Neuronal stem cell (in vitro differentiated cells): ENCODE measurements around the gene PMAIP1.

Experiments
- DNase-seq: peaks from one replicate; pipeline ENCODE4 v3.0.0-alpha.2; 2013; ENCODE audit warnings: low spot score
- H2AFZ ChIP-seq: one replicate; pipeline ENCODE4 v1.6.1; 2013; ENCODE audit warnings: mild to moderate bottlenecking, low read length, inconsistent platforms
- H2AK5ac ChIP-seq: 2 replicates; pipeline ENCODE4 v1.6.1; 2013; ENCODE audit warnings: low read depth, mild to moderate bottlenecking, inconsistent platforms, low read length, moderate library complexity, mixed read lengths
- H2BK120ac ChIP-seq: 2 replicates; pipeline ENCODE4 v1.6.1; 2013; ENCODE audit warnings: low read depth, mild to moderate bottlenecking, inconsistent platforms, low read length, moderate library complexity, mixed read lengths
- H2BK12ac ChIP-seq: one replicate; pipeline ENCODE4 v1.6.1; 2013; ENCODE audit warnings: low read length, inconsistent platforms
- H2BK15ac ChIP-seq: 2 replicates; pipeline ENCODE4 v1.6.1; 2013; ENCODE audit warnings: mild to moderate bottlenecking, low read length, inconsistent platforms, mixed read lengths
- H2BK5ac ChIP-seq: one replicate; pipeline ENCODE4 v1.6.1; 2013; ENCODE audit warnings: inconsistent platforms, mild to moderate bottlenecking, low read length, moderate library complexity
- H3K14ac ChIP-seq: one replicate; pipeline ENCODE4 v1.6.1; 2013; ENCODE audit warnings: low read length, inconsistent platforms
- H3K18ac ChIP-seq: 2 replicates; pipeline ENCODE4 v1.6.1; 2013; ENCODE audit warnings: low read length, inconsistent platforms
- H3K23ac ChIP-seq: 2 replicates; pipeline ENCODE4 v1.6.1; 2013; ENCODE audit warnings: low read depth, mild to moderate bottlenecking, mixed read lengths, low read length, inconsistent platforms; ENCODE audit not compliant: poor library complexity
- H3K27ac ChIP-seq: replicated peaks from 3 replicates; pipeline ENCODE4 v1.5.1; 2013; ENCODE audit warnings: low read length, inconsistent platforms
- H3K27me3 ChIP-seq, 3 experiments: 2 replicates each; pipeline ENCODE4 v1.6.1; 2013; ENCODE audit warnings: low read length in 3 of 3, mild to moderate bottlenecking in 2 of 3, inconsistent platforms in 1 of 3, low read depth in 1 of 3, mixed read lengths in 1 of 3, moderate library complexity in 1 of 3; ENCODE audit not compliant: control insufficient read depth in 3 of 3, insufficient read depth in 3 of 3
- H3K36me3 ChIP-seq, 2 donors: replicated peaks in 1 of 2; 2 replicates each; pipeline ENCODE4 v1.6.1; 2013; ENCODE audit warnings: low read length in 2 of 2; ENCODE audit not compliant: control insufficient read depth in 2 of 2, insufficient read depth in 2 of 2
- H3K4ac ChIP-seq: 2 replicates; pipeline ENCODE4 v1.6.1; 2013; ENCODE audit warnings: inconsistent platforms, mild to moderate bottlenecking, low read length, moderate library complexity
- H3K4me1 ChIP-seq, 2 donors: 1 replicate in 1 of 2; 2 replicates in 1 of 2; pipeline ENCODE4 v1.6.1; 2013; ENCODE audit warnings: low read length in 2 of 2, low read depth in 1 of 2; ENCODE audit not compliant: control insufficient read depth in 2 of 2, insufficient read depth in 1 of 2
- H3K4me2 ChIP-seq: one replicate; pipeline ENCODE4 v1.6.1; 2013; ENCODE audit warnings: mild to moderate bottlenecking, low read length, inconsistent platforms; ENCODE audit not compliant: insufficient read depth, poor library complexity, severe bottlenecking
- H3K4me3 ChIP-seq, 2 donors: 2 replicates each; pipeline ENCODE4 v1.5.1; 2013; ENCODE audit warnings: low read length in 2 of 2, mild to moderate bottlenecking in 2 of 2, inconsistent platforms in 1 of 2, moderate library complexity in 1 of 2
- H3K79me1 ChIP-seq: one replicate; pipeline ENCODE4 v1.6.1; 2013; ENCODE audit warnings: low read depth, mild to moderate bottlenecking, inconsistent platforms, low read length, moderate library complexity
- H3K9ac ChIP-seq: one replicate; pipeline ENCODE4 v1.6.1; 2013; ENCODE audit warnings: mild to moderate bottlenecking, low read depth, low read length, inconsistent platforms; ENCODE audit not compliant: poor library complexity
- H3K9me3 ChIP-seq, 2 donors: replicated peaks in 1 of 2; 2 replicates each; pipeline versions ENCODE3 to v1.6.1; 2013; ENCODE audit warnings: low read length in 2 of 2, mild to moderate bottlenecking in 2 of 2, inconsistent platforms in 1 of 2, low read depth in 1 of 2, mixed read lengths in 1 of 2, moderate library complexity in 1 of 2; ENCODE audit not compliant: control insufficient read depth in 2 of 2, insufficient read depth in 1 of 2
- H4K8ac ChIP-seq: one replicate; pipeline ENCODE4 v1.6.1; 2013; ENCODE audit warnings: low read depth, mild to moderate bottlenecking, inconsistent platforms, low read length, moderate library complexity
- H4K91ac ChIP-seq: one replicate; pipeline ENCODE4 v1.6.1; 2013; ENCODE audit warnings: low read length, low read depth, mild to moderate bottlenecking, inconsistent platforms; ENCODE audit not compliant: poor library complexity
- WGBS, 2 donors: extraction: QIAGEN DNeasy Blood & Tissue Kit; methylation state at CpG; one replicate each; pipeline ENCODE4 v1.1.7; 2013; ENCODE audit warnings: missing lambda C conversion rate in 2 of 2, mixed read lengths in 1 of 2; ENCODE audit not compliant: insufficient read length in 2 of 2, insufficient replicate concordance in 1 of 2; ENCODE audit errors: extremely low coverage in 2 of 2; 5-methylcytosine and 5-hydroxymethylcytosine counted together

Gene PMAIP1

DNA sequence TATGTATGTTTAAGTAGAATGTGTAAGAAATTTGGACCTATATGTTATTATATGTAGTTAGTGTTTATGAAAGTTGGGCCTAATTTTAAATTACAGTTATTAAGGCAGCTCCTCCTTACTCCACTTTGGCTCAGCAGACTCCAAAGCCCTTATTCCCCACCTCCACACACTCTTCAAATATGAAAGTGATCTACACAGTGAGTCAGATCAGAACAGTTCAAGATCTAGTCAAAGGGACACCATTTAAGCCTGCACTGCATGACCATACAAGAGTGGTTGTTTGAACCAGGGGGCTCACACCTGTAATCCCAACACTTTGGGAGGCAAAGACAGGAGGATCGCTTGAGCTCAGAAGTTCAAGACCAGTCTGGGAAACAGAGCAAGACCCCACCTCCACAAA is 21.2 kb upstream of the PMAIP1 start:
- no CpG with 5 or more reads among the region's 1 CpG for WGBS, 2 donors
- H3K4me2 ChIP-seq = no peak overlapping the region
- no peaks in the 10 kb centered on the region for H3K27me3 ChIP-seq
- H3K9ac ChIP-seq = no peak overlapping the region
- no peaks in the 10 kb centered on the region for H3K4me1 ChIP-seq
- H3K23ac ChIP-seq = no peak overlapping the region
- no peak overlapping the region for H3K27ac ChIP-seq
- no peak overlapping the region for H3K4ac ChIP-seq
- no peak overlapping the region for H3K14ac ChIP-seq
- no peaks in the 10 kb centered on the region for H3K36me3 ChIP-seq
- no peak overlapping the region for H2BK12ac ChIP-seq
- H3K9me3 ChIP-seq = no peaks in the 10 kb centered on the region
- DNase-seq = no peak
- no peak overlapping the region for H4K8ac ChIP-seq
- no peak overlapping the region for H2BK5ac ChIP-seq
- H3K79me1 ChIP-seq = no peaks in the 10 kb centered on the region
- no peak overlapping the region for H2AK5ac ChIP-seq
- H3K4me3 ChIP-seq = no peak overlapping the region
- H2AFZ ChIP-seq = no peak overlapping the region
- no peak overlapping the region for H3K18ac ChIP-seq
- H2BK15ac ChIP-seq = no peak overlapping the region
- no peak overlapping the region for H2BK120ac ChIP-seq
- no peak overlapping the region for H4K91ac ChIP-seq

DNA sequence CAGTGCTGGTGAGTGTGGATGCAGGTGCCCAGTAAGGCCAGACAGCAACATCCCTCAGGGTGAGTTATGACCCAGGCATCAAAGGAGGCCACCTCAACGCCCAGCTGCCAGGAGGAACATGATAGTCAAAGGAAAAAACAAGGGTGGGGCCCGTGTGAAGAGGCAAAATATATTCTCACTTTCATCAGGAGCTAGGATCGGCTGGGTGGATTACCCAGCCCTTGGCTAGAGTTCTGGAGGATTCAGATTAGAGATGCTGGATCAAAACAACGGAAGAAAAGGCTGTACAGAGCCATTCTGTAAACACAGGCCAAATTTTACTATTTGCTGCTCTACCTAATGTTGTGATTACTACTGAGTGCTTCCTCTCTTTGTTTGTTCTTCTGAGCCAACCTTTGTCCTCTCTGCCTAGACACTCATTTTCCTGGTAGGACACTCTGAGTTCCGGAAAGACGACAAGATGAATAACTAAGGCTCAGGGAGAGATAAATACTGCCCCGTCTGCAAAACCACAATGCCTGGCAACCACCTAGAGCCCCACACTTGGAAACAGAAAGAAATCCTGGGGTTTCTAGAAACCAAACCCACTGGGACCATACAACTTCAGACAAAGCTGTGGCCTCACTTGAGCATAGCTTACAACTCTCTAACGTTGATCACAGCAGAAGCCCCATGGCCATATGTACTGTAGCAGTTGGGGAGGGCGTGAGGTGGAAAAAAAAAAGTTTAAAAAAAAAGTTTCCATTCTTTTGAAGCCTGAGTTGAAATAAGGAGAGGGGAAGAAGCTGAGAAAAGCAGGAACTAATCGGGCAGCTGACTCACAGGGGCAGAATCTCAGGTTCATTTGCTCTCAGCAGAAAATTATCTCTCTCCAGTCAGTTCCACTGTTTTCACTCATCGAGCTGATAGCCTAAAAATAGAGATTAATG is 17.8 kb upstream of the PMAIP1 start:
- Histone ChIP-seq H2BK15ac (no peak overlapping the region), H3K23ac (no peak overlapping the region), H2BK120ac (no peak overlapping the region), H3K79me1 (no peaks in the 10 kb centered on the region), H3K18ac (no peak overlapping the region), H2BK5ac (no peak overlapping the region), H3K27ac (no peak overlapping the region), H3K36me3 (no peaks in the 10 kb centered on the region), H2AFZ (peak overlapping the region; percentile 28), H2BK12ac (no peak overlapping the region), H3K14ac (no peak overlapping the region), H3K9ac (no peak overlapping the region), H3K9me3 (no peaks in the 10 kb centered on the region), H4K91ac (no peak overlapping the region), H3K4me2 (no peak overlapping the region), H3K4ac (no peak overlapping the region), H3K27me3 (no peaks in the 10 kb centered on the region), H3K4me3 (no peak overlapping the region), H2AK5ac (no peak overlapping the region), H3K4me1 (no peaks in the 10 kb centered on the region), H4K8ac (no peak overlapping the region)
- WGBS, 2 donors = no CpG with 5 or more reads among the region's 11 CpGs
- no peak for DNase-seq

- Histone ChIP-seq H3K23ac (no peak overlapping the region), H3K27ac (no peak overlapping the region), H3K36me3 (no peaks in the 10 kb centered on the region), H3K4me3 (no peak overlapping the region), H3K9ac (no peak overlapping the region), H2BK120ac (no peak overlapping the region), H2AK5ac (no peak overlapping the region), H3K4me1 (no peaks in the 10 kb centered on the region), H3K79me1 (no peaks in the 10 kb centered on the region), H4K91ac (no peak overlapping the region), H2AFZ (no peak overlapping the region), H2BK5ac (no peak overlapping the region), H2BK15ac (no peak overlapping the region), H4K8ac (no peak overlapping the region), H3K27me3 (no peaks in the 10 kb centered on the region), H2BK12ac (no peak overlapping the region), H3K9me3 (peaks cover 0 to 1% of the 10 kb centered on the region in 2 donors), H3K18ac (no peak overlapping the region), H3K14ac (no peak overlapping the region), H3K4me2 (no peak overlapping the region), H3K4ac (no peak overlapping the region)
- no peak for DNase-seq
- no CpG with 5 or more reads among the region's 2 CpGs for WGBS, 2 donors
Measured at GRCh38 chr18:59884351-59884750, 15.4 kb upstream of the PMAIP1 start.

DNA sequence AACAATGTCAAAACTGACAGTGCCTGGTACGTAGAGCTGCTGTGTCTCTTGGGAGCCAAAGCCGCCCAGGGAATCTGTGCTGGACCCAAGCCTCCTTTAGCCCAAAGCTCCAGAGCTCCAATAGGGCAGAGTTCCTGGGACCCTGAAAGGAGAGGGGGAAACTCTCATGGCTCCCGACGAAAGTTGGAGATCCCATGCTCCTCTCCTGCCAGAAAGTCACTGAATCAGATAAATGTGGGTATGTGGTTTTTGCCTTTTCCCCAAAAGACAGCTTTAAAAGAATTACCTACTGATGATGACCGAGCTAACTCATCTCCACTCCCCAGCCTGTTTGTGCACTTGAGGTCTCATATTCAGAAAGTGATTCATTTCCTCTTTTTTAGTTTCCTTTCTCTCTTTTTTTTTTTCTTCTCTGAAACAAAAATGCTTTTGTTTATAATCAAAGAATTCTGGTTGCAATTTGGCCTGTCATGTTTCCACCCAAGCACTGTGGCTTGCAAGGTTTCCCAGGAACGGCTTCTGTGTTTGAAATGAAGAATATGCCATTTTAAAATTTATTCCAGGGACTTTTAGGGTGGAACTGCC is 14.1 kb upstream of the PMAIP1 start:
- H3K27ac ChIP-seq = no peak overlapping the region
- H2BK5ac ChIP-seq = no peak overlapping the region
- no peak for DNase-seq

More for the DNA sequence above, 14.1 kb upstream of the PMAIP1 start:
- Histone ChIP-seq H3K4me1 (no peaks in the 10 kb centered on the region), H3K23ac (no peak overlapping the region), H4K91ac (no peak overlapping the region), H2BK120ac (no peak overlapping the region), H3K27me3 (no peaks in the 10 kb centered on the region), H2AFZ (no peak overlapping the region), H3K4ac (no peak overlapping the region), H3K79me1 (no peaks in the 10 kb centered on the region), H2BK12ac (no peak overlapping the region), H3K9me3 (peaks cover 0 to 1% of the 10 kb centered on the region in 2 donors), H3K36me3 (no peaks in the 10 kb centered on the region), H3K4me2 (no peak overlapping the region), H3K4me3 (no peak overlapping the region), H3K14ac (no peak overlapping the region), H3K9ac (no peak overlapping the region), H3K18ac (no peak overlapping the region), H2AK5ac (no peak overlapping the region), H2BK15ac (no peak overlapping the region), H4K8ac (no peak overlapping the region)
- WGBS, 2 donors = no CpG with 5 or more reads among the region's 6 CpGs
